Measurements from ENCODE around the gene TCHHL1.

The TCHHL1 gene

DNA sequence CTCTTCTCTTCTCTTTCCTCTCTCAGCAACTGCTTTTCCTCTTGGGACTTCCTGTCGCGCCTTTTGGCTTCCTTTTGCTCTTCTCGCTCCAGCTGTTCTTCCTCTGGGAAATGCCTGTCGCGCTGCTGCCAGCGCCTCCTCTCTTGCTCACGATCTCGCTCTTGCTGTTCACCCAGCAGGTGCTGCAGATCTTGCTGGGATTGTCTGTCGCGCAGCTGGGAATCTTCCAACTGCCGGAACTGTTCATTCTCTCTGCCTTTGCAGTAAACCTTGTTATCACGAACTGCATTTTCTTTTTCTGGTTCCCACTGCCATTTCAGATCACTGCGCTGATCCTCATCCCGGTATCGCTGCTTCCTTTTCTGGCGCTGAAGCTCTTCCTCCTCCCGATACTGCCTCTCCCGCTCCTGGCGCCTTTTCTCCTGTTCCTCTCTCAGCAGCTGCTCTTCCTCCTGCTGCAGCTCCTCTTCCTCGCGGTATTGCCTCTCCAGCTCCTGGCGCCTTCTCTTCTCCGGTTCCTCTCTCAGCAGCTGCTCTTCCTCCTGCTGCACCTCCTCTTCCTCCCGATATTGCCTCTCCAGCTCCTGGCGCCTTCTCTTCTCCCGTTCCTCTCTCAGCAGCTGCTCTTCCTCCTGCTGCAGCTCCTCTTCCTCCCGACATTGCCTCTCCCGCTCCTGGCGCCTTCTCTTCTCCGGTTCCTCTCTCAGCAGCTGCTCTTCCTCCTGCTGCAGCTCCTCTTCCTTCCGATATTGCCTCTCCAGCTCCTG lies 20.6 kb upstream of the TCHHL1 start:
- TF ChIP-seq, protein P1, sequence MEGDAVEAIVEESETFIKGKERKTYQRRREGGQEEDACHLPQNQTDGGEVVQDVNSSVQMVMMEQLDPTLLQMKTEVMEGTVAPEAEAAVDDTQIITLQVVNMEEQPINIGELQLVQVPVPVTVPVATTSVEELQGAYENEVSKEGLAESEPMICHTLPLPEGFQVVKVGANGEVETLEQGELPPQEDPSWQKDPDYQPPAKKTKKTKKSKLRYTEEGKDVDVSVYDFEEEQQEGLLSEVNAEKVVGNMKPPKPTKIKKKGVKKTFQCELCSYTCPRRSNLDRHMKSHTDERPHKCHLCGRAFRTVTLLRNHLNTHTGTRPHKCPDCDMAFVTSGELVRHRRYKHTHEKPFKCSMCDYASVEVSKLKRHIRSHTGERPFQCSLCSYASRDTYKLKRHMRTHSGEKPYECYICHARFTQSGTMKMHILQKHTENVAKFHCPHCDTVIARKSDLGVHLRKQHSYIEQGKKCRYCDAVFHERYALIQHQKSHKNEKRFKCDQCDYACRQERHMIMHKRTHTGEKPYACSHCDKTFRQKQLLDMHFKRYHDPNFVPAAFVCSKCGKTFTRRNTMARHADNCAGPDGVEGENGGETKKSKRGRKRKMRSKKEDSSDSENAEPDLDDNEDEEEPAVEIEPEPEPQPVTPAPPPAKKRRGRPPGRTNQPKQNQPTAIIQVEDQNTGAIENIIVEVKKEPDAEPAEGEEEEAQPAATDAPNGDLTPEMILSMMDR (IDR thresholded peaks at IDR 0.05) = no peak
- no peak for TF ChIP-seq ZFX (IDR thresholded peaks at IDR 0.05; ENCODE audit: borderline replicate concordance)
- peak overlapping the region; percentile 66; the same call in 1 of the 2 replicates for H3K27ac ChIP-seq

DNA sequence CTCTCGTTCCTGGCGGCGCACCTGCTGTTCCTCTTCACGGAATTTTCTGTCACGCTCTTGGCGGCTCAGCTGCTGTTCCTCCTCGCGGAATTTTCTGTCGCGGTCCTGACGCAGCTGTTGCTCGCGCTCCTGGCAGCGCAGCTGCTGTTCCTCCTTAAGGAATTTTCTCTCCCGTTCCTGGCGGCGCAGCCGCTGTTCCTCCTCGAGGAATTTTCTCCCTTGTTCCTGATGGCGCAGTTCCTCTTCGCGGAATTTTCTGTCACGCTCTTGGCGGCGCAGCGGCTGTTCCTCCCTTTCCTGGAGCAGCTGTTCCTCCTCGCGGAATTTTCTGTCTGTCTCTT lies 20.0 kb upstream of the TCHHL1 start:
- no peak for TF ChIP-seq ZFX (IDR thresholded peaks at IDR 0.05; ENCODE audit: borderline replicate concordance)
- TF ChIP-seq, protein P1 (IDR thresholded peaks at IDR 0.05) = no peak
- 0 out of 2 replicates have a peak overlapping the region, but pooled peaks have one; percentile 66 for H3K27ac ChIP-seq

DNA sequence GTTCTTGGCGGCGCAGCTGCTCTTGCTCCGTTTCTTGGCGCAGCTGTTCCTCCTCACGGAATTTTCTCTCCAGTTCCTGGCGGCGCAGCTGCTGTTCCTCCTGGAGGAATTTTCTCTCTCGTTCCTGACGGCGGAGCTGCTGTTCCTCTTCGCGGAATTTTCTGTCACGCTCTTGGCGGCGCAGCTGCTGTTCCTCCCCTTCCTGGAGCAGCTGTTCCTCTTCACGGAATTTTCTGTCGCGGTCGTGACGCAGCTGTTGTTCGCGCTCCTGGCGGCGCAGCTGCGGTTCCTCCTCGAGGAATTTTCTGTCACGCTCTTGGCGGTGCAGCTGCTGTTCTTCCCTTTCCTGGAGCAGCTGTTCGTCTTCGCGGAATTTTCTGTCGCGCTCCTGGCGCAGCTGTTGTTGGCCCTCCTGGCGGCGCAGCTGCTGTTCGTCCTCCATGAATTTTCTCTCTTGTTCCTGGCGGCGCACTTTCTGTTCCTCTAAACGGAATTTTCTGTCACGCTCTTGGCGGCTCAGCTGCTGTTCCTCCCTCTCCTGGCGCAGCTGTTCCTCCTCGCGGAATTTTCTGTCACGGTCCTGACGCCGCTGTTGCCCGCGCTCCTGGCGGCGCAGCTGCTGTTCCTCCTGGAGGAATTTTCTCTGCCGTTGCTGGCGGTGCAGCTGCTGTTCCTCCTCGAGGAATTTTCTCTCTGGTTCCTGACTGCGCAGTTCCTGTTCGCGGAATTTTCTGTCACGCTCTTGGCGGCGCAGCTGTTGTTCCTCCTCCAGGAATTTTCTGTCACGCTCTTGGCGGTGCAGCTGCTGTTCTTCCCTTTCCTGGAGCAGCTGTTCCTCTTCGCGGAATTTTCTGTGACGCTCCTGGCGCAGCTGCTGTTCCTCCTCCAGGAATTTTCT lies 19.4 kb upstream of the TCHHL1 start:
- H3K27ac ChIP-seq = no peak overlapping the region
- no peak for TF ChIP-seq ZFX (IDR thresholded peaks at IDR 0.05; ENCODE audit: borderline replicate concordance)

DNA sequence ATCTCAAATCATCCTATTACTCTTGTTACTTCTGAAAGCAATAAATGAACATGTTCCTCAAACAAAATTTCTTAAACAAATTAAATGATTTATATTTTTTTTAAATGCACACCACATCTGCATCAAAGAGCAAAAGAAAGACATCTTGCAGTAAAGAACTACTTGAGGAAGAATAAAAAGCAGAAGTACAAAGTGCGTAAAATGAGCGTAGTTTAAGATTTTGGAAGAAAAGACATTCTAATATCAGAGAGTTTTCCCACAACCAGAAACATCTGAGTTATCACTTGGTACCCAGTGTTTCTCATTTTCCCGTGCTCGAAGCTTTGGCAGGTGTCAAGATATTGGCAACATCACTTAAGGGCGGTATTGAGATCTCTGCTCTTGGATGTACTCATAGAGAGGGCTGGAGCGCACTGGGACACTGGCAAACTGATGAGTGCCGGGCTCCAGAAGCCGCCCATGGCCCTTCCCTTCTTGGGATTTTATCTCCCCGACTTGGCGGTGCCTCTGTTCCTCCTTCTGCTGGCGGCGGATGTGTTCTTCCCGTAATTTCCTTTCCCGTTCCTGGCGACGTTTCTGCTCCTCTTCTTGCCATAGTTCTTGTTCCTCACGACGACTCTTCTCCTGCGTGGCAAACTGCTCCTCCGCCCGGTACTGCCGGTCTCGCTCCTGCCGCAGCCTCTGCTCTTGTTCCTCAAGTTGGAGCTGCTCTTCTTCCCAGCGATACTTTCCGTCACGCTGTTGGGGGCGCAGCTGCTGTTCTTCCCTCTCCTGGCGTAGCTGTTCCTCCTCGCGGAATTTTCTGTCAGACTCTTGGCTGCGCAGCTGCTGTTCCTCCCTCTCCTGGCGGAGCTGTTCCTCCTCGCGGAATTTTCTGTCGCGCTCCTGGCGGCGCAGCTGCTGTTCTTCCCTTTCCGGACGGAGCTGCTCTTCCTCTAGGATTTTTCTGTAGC lies 18.4 kb upstream of the TCHHL1 start:
- no peak overlapping the region for H3K27ac ChIP-seq
- TF ChIP-seq ZFX (IDR thresholded peaks at IDR 0.05; ENCODE audit: borderline replicate concordance) = no peak
- TF ChIP-seq, protein P1 (IDR thresholded peaks at IDR 0.05) = no peak

DNA sequence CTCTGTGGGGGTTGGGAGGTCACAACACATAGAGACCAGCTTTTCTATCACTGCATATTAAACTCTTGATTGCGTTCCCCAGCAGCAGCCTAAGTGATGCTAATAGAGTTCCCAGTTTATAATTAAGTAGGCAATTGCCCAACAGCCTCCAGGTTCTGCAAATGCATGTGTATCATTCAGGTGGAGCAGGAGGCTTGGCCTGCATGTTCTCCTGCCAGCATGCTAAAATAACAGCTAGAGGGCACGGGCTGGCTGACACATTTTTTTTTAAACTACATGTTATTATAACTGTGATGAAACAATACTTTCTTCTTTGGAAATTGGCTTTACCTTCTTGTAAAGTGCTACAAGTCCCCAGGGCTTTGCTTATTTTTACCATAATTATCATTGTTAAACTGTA lies 16.0 kb upstream of the TCHHL1 start:
- H3K27ac ChIP-seq = no peak overlapping the region
- TF ChIP-seq ZFX (IDR thresholded peaks at IDR 0.05; ENCODE audit: borderline replicate concordance) = no peak
- TF ChIP-seq, protein P1 (IDR thresholded peaks at IDR 0.05) = no peak

DNA sequence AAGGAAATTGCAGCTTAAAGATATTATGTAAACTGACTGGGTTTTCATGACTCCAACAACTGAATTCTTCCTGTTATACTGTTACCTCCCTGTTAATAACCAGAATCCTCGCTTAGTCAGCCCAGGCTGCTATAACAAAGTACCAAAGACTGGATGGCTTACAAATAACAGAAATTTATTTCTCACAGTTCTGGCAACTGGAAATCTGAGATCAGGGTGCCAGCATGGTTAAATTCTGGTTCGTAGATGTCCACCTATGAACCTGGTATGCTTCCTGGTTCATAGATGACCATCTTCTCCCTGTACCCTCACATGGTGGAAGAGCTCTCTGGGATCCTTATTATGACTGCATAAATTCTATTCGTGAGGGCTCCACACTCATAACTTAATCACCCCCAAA lies 8.1 kb upstream of the TCHHL1 start:
- TF ChIP-seq ZFX (IDR thresholded peaks at IDR 0.05; ENCODE audit: borderline replicate concordance) = no peak
- TF ChIP-seq, protein P1 (IDR thresholded peaks at IDR 0.05) = no peak
- no peak overlapping the region for H3K27ac ChIP-seq

DNA sequence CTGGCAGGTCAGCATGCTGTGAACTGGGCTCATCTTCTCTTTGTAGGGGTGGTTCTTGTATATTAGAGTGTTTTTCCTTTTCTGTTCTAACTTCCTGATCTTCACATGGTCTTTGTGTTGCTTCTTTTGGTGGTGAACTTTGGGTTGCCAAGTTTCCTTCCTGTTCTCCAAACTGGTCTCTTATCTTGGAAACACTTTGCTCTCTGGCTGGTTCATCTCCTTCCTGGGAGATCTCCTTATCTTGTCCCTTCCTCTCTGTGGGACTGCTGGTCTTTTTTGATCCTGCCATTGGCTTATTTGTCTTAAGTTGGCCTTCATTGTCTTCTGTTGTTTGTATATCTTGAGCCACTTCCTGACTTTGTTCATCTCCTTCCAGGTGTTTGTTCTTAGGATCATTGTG lies 2.1 kb downstream of the TCHHL1 start:
- TF ChIP-seq ZFX (IDR thresholded peaks at IDR 0.05; ENCODE audit: borderline replicate concordance) = no peak
- TF ChIP-seq, protein P1 (IDR thresholded peaks at IDR 0.05) = no peak
- no peak overlapping the region for H3K27ac ChIP-seq
